Keratinocyte (primary cell): ENCODE measurements around the gene SLC19A1. TPM values are rescaled to one million over a fixed set of nuclear protein-coding genes. Genes with fewer than 3 reads are reported as not detected.

Experiments used
- DNase-seq: peaks from one replicate; pipeline ENCODE4 v3.0.0-alpha.2; 2011; ENCODE audit warnings: low read depth, missing footprints, low spot score
- FAIRE-seq: peaks from 2 replicates; lab custom pipeline; 2011; peaks lifted over from hg19 to GRCh38; lab: Jason Lieb, UNC
- H2AFZ ChIP-seq: 2 replicates; pipeline ENCODE4 v1.6.0; 2012; ENCODE audit warnings: low read length, control low read depth, inconsistent platforms; ENCODE audit not compliant: control insufficient read depth
- H3K27ac ChIP-seq: 2 replicates; pipeline ENCODE4 v1.5.1; 2011; ENCODE audit warnings: low read length; ENCODE audit not compliant: control insufficient read depth, insufficient read depth
- H3K27me3 ChIP-seq: 3 replicates; pipeline ENCODE4 v1.6.0; 2011; ENCODE audit warnings: low read length; ENCODE audit not compliant: control insufficient read depth, insufficient read depth; ENCODE audit errors: extremely low read depth
- H3K36me3 ChIP-seq, 2 experiments: 2 replicates in 1 of 2; 3 replicates in 1 of 2; pipeline ENCODE4 v1.5.1; 2011; ENCODE audit warnings: low read length in 2 of 2, mild to moderate bottlenecking in 1 of 2; ENCODE audit not compliant: control insufficient read depth in 2 of 2, insufficient read depth in 2 of 2; ENCODE audit errors: extremely low read depth in 1 of 2
- H3K4me1 ChIP-seq: 3 replicates; pipeline ENCODE4 v1.5.1; 2011; ENCODE audit warnings: low read length; ENCODE audit not compliant: control insufficient read depth, insufficient read depth; ENCODE audit errors: extremely low read depth
- H3K4me2 ChIP-seq: 3 replicates; pipeline ENCODE4 v1.6.0; 2011; ENCODE audit warnings: low read depth, low read length; ENCODE audit not compliant: control insufficient read depth, insufficient read depth; ENCODE audit errors: extremely low read depth
- H3K4me3 ChIP-seq, 3 experiments: fragments of 200-600 bp in 1 of 3; sonication (generic) in 1 of 3; 2 replicates in 2 of 3; 3 replicates in 1 of 3; pipeline ENCODE4 v1.5.1; 2011 to 2016; ENCODE audit warnings: low read length in 3 of 3, mild to moderate bottlenecking in 3 of 3, control low read depth in 2 of 3, inconsistent platforms in 1 of 3, low read depth in 1 of 3, mixed read lengths in 1 of 3, mixed run types in 1 of 3, moderate library complexity in 1 of 3; ENCODE audit not compliant: control insufficient read depth in 2 of 3, insufficient read depth in 2 of 3; ENCODE audit errors: extremely low read depth in 1 of 3
- H3K79me2 ChIP-seq: 2 replicates; pipeline ENCODE4 v1.6.0; 2012; ENCODE audit warnings: low read length; ENCODE audit not compliant: control insufficient read depth, insufficient read depth
- H3K9ac ChIP-seq: 3 replicates; pipeline ENCODE4 v1.6.0; 2011; ENCODE audit warnings: low read length; ENCODE audit not compliant: control insufficient read depth, insufficient read depth; ENCODE audit errors: extremely low read depth
- H3K9me1 ChIP-seq: 3 replicates; pipeline ENCODE4 v1.6.0; 2011; ENCODE audit warnings: low read length; ENCODE audit not compliant: control insufficient read depth, insufficient read depth; ENCODE audit errors: extremely low read depth
- H3K9me3 ChIP-seq: 2 replicates; pipeline ENCODE4 v1.5.1; 2012; ENCODE audit warnings: low read depth, low read length; ENCODE audit not compliant: control insufficient read depth
- H4K20me1 ChIP-seq: 3 replicates; pipeline ENCODE4 v1.6.0; 2011; ENCODE audit warnings: low read length; ENCODE audit not compliant: control insufficient read depth, insufficient read depth; ENCODE audit errors: extremely low read depth
- EZH2 ChIP-seq: IDR thresholded peaks from one replicate; pipeline ENCODE4 v1.6.1; 2012; ENCODE audit warnings: inconsistent platforms, mild to moderate bottlenecking, low read length, moderate library complexity
- dilution Hi-C: fragments of 300-500 bp; cut with MboI; formaldehyde crosslinking; loops from one replicate; pipeline ENCODE4 v1.7.0; 2020; ENCODE audit warnings: low sequenced_read_pairs; ENCODE audit not compliant: extremely low pct_ligation_motif_present
- polyA plus RNA-seq, 5 experiments: library from polyadenylated mRNA; depleted of rRNA in 3 of 5; stranded (reverse) in 3 of 5; stranded (forward) in 1 of 5; unstranded in 1 of 5; fragments of >200 nt; gene quantifications; 1 replicate in 1 of 5; 2 replicates in 3 of 5; 3 replicates in 1 of 5; pipeline versions ENCODE4 v1.2.1 to v1.2.3, GENCODE V29; 2011 to 2012; ENCODE audit warnings: missing spikeins in 2 of 5, low read depth in 1 of 5, low replicate concordance in 1 of 5
- TF ChIP-seq, protein P1 (sequence below), 3 experiments: IDR thresholded peaks in 1 of 3; conservative IDR thresholded peaks in 1 of 3; optimal IDR thresholded peaks in 1 of 3; 2 replicates in 2 of 3; 3 replicates in 1 of 3; pipeline versions ENCODE3 to v1.5.1; 2011; ENCODE audit warnings: low read length in 3 of 3, mild to moderate bottlenecking in 3 of 3, moderate library complexity in 2 of 3, control low read depth in 1 of 3, inconsistent platforms in 1 of 3; ENCODE audit not compliant: insufficient read depth in 2 of 3; ENCODE audit errors: extremely low read depth in 1 of 3

SLC19A1 gene
- polyA plus RNA-seq, 1 donor (not counting 4 experiments of a cell fraction or from before 2014, with no cell fraction given) = 3.8 TPM

DNA sequence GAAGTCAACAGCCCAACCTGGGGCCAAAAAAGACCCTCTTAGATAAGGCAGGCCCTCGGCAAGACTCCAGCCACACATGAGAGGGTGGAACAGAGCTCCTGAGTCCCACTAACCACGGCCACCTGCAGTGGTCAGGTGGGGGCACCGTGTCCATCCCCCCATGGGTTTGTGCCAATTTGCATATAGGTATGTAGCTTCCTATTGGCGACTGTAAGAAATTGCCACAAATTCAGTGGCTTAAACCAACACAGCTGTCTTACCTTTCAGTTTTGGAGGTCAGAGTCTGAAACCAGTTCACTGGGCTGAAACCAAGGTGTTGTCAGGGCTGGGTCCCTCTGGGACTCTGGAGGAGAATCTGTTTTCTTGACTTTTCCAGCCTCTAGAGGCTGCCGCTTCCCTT lies 77.9 kb downstream of the SLC19A1 start:
- dilution Hi-C loops = no loop called here
- Histone ChIP-seq H3K4me2 (no peak overlapping the region), H3K9me1 (no peaks in the 10 kb centered on the region), H3K36me3 (no peaks in the 10 kb centered on the region), H4K20me1 (no peaks in the 10 kb centered on the region), H3K79me2 (no peaks in the 10 kb centered on the region), H3K9ac (no peak overlapping the region), H3K27ac (no peak overlapping the region), H2AFZ (no peak overlapping the region), H3K27me3 (no peaks in the 10 kb centered on the region), H3K4me1 (peaks cover 9% of the 10 kb centered on the region), H3K9me3 (no peaks in the 10 kb centered on the region), H3K4me3 (no peak overlapping the region)
- DNase-seq (no peak), FAIRE-seq (no peak)
- TF ChIP-seq, protein P1, sequence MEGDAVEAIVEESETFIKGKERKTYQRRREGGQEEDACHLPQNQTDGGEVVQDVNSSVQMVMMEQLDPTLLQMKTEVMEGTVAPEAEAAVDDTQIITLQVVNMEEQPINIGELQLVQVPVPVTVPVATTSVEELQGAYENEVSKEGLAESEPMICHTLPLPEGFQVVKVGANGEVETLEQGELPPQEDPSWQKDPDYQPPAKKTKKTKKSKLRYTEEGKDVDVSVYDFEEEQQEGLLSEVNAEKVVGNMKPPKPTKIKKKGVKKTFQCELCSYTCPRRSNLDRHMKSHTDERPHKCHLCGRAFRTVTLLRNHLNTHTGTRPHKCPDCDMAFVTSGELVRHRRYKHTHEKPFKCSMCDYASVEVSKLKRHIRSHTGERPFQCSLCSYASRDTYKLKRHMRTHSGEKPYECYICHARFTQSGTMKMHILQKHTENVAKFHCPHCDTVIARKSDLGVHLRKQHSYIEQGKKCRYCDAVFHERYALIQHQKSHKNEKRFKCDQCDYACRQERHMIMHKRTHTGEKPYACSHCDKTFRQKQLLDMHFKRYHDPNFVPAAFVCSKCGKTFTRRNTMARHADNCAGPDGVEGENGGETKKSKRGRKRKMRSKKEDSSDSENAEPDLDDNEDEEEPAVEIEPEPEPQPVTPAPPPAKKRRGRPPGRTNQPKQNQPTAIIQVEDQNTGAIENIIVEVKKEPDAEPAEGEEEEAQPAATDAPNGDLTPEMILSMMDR (optimal IDR thresholded peaks at IDR 0.05 in 1 of 3, IDR thresholded peaks at IDR 0.05 in 1 of 3, conservative IDR thresholded peaks at IDR 0.05 in 1 of 3; ENCODE audit: extremely low read depth in 1 of 3, insufficient read depth in 2 of 3, low read length in 3 of 3) = no peak
- TF ChIP-seq EZH2 = no peak

DNA sequence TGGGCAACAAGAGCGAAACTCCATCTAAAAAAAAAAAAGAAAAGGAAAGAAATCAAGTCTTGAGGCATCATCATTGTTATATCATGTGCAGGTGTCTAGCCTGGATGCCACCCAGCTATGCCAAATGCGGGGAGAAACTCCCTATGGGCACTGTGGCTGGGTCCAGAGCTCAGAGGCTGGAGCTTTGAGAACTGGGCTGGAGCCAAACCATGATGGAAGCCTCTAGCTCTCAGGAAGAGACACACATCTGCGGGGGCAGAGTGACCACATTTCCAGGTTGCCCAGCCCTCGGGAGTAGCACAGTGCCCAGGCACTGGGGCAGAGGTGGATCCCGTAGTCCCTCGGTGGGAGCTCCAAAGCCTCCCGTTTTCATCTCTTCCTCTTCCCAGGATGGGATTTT lies 78.4 kb downstream of the SLC19A1 start:
- H3K4me2 ChIP-seq = no peak overlapping the region
- H3K36me3 ChIP-seq = no peaks in the 10 kb centered on the region
- no peaks in the 10 kb centered on the region for H3K27me3 ChIP-seq
- H3K27ac ChIP-seq = no peak overlapping the region
- DNase-seq (no peak), FAIRE-seq (no peak)
- H3K9ac ChIP-seq = no peak overlapping the region
- no peaks in the 10 kb centered on the region for H3K9me1 ChIP-seq
- H3K9me3 ChIP-seq = no peaks in the 10 kb centered on the region
- H3K4me1 ChIP-seq = peaks cover 9% of the 10 kb centered on the region
- no peaks in the 10 kb centered on the region for H4K20me1 ChIP-seq
- no peak overlapping the region for H3K4me3 ChIP-seq
- dilution Hi-C loops = no loop called here
- TF ChIP-seq, protein P1 (optimal IDR thresholded peaks at IDR 0.05 in 1 of 3, IDR thresholded peaks at IDR 0.05 in 1 of 3, conservative IDR thresholded peaks at IDR 0.05 in 1 of 3; ENCODE audit: extremely low read depth in 1 of 3, insufficient read depth in 2 of 3, low read length in 3 of 3) = no peak
- TF ChIP-seq EZH2 = no peak
- no peaks in the 10 kb centered on the region for H3K79me2 ChIP-seq
- no peak overlapping the region for H2AFZ ChIP-seq
